K562 (cell line): ENCODE results near the gene SMCHD1. TPM values are rescaled to one million over a fixed set of nuclear protein-coding genes. Genes with fewer than 3 reads are reported as not detected.

ENCODE experiments used
- ARHGAP35 ChIP-seq: fragments of 450-650 bp; IDR thresholded peaks from 2 replicates; pipeline ENCODE4 v1.6.1; 2018; ENCODE audit not compliant: partially characterized antibody
- FOXM1 ChIP-seq, 2 experiments: fragments of 450-650 bp in 1 of 2; sonication (generic) in 1 of 2; formaldehyde crosslinking in 1 of 2; IDR thresholded peaks; 2 replicates each; pipeline versions ENCODE4 v1.6.1 to v1.9.0; 2017 to 2022; ENCODE audit warnings: low read depth in 2 of 2, mild to moderate bottlenecking in 2 of 2, missing genetic modification reagents in 1 of 2, moderate library complexity in 1 of 2
- HDAC1 ChIP-seq, 2 experiments: fragments of 450-650 bp; IDR thresholded peaks; 2 replicates each; pipeline ENCODE4 v1.6.1; 2016 to 2017; ENCODE audit warnings: inconsistent platforms in 1 of 2, mild to moderate bottlenecking in 1 of 2, moderate library complexity in 1 of 2
- SIN3A ChIP-seq, 2 experiments: fragments of 150-350 bp in 1 of 2; IDR thresholded peaks; 2 replicates each; pipeline ENCODE4 v1.6.1; 2011 to 2016; ENCODE audit warnings: borderline replicate concordance in 2 of 2, low read depth in 2 of 2, low read length in 2 of 2, mild to moderate bottlenecking in 2 of 2, moderate library complexity in 2 of 2; ENCODE audit not compliant: control insufficient read depth in 1 of 2
- USF2 ChIP-seq: sonication (generic); formaldehyde crosslinking; IDR thresholded peaks from 2 replicates; pipeline ENCODE4 v1.5.0; 2020; ENCODE audit warnings: missing genetic modification reagents
- ZBTB40 ChIP-seq, 2 experiments: fragments of 450-650 bp in 1 of 2; sonication (generic) in 1 of 2; formaldehyde crosslinking in 1 of 2; IDR thresholded peaks; 2 replicates each; pipeline versions ENCODE4 v1.7.1 to v1.9.0; 2016 to 2022; ENCODE audit warnings: inconsistent platforms in 1 of 2, mild to moderate bottlenecking in 1 of 2, missing genetic modification reagents in 1 of 2
- ZNF217 ChIP-seq: sonication (generic); formaldehyde crosslinking; IDR thresholded peaks from 2 replicates; pipeline ENCODE4 v1.8.0; 2022; ENCODE audit warnings: mild to moderate bottlenecking, missing genetic modification reagents
- ZNF224 ChIP-seq: sonication (generic); formaldehyde crosslinking; IDR thresholded peaks from 2 replicates; pipeline ENCODE4 v1.8.0; 2022; ENCODE audit warnings: mild to moderate bottlenecking, missing genetic modification reagents
- ZNF23 ChIP-seq: fragments of 250-450 bp; sonication (Bioruptor Pico); IDR thresholded peaks from 2 replicates; pipeline ENCODE4 v1.4.0; 2020; ENCODE audit warnings: mild to moderate bottlenecking
- ZNF431 ChIP-seq: sonication (generic); formaldehyde crosslinking; IDR thresholded peaks from 2 replicates; pipeline ENCODE4 v1.8.0; 2022; ENCODE audit warnings: mild to moderate bottlenecking, missing genetic modification reagents
- ZNF551 ChIP-seq: fragments of 250-450 bp; sonication (Bioruptor Pico); IDR thresholded peaks from 2 replicates; pipeline ENCODE4 v1.5.0; 2021; ENCODE audit warnings: mild to moderate bottlenecking, moderate library complexity
- ZNF584 ChIP-seq: fragments of 200-800 bp; sonication (Bioruptor generic); IDR thresholded peaks from 2 replicates; pipeline ENCODE4 v1.6.1; 2016; ENCODE audit warnings: low read depth, mild to moderate bottlenecking, missing genetic modification characterization, missing compliant biosample characterization
- ZNF766 ChIP-seq: fragments of 200-800 bp; sonication (Bioruptor generic); conservative IDR thresholded peaks from 2 replicates; pipeline ENCODE4 v1.6.1; 2016; ENCODE audit warnings: missing genetic modification characterization, missing compliant biosample characterization
- polyA plus RNA-seq, 8 experiments: library from polyadenylated mRNA; depleted of rRNA in 4 of 8; stranded (reverse) in 5 of 8; unstranded in 3 of 8; fragments of >200 nt; fragmentation: Nextera tagmentation in 2 of 8; fragmentation: Illumina TruSeq in 1 of 8; extraction: Ambion mirVana in 2 of 8; extraction: Trizol in 1 of 8; gene quantifications; 2 replicates each; pipeline versions ENCODE4 v1.2.1 to v1.2.3, GENCODE V29; 2011 to 2014; ENCODE audit warnings: inconsistent platforms in 1 of 8, missing spikeins in 1 of 8
- total RNA-seq, 7 experiments: library from RNA; depleted of rRNA in 6 of 7; stranded (reverse); fragments of >200 nt in 6 of 7; fragmentation: Illumina TruSeq in 2 of 7; extraction: Trizol in 2 of 7; gene quantifications; 2 replicates each; pipeline versions ENCODE4 v1.2.1 to v1.2.3, GENCODE V29; 2011 to 2021; ENCODE audit warnings: low replicate concordance in 1 of 7
- TF ChIP-seq, protein P1 (sequence below), 2 experiments: fragments of 450-650 bp; conservative IDR thresholded peaks; 2 replicates each; pipeline ENCODE4 v1.6.1; 2017; ENCODE audit warnings: mild to moderate bottlenecking in 2 of 2, moderate library complexity in 2 of 2

SMCHD1 gene
- total and polyA plus RNA-seq, 9 of the 15 experiments (the other 6 are each of a cell fraction or from before 2014, with no cell fraction given) = 6.3 to 144 (median 72.7) TPM

DNA sequence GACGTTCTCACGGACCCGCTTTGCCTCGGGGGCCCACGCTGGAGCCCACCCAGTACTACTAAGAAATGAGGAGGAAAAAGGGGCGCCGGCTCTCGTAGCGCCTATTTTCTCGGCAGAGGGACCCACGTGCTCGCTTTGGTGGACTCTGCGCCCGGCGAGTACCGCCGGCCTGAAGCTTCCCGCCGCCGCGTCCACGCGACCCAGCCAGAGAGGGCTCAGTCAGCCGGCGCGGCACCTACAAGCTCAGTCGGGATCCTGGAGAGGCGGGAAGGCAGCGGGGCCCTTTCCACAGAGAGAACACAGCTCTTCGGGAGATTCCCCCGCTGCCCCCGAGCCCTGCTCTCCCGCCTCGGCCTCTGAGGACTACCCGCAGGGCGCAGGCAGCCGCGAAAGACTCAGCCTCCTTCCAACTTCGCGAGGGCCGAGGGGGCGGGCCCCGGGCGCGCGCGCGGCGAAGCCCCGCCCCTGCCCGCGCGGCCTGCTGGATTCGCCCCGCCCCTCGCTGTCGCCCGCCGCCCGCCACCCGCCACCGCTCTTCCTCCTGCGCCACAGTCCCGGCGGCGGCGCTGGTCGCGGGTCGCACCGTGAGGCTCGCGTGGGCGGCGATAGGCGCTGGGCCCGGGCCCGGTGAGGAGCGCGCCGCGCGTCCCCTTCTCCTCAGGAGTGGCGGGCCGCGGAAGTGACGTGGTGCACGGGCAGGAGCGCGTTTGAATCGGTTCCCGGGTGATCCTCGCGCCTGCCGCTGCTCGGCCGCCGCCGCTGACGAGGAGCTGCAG, at the start of gene SMCHD1 (continued):
- TF ChIP-seq ZNF431 = peak; percentile 78
- TF ChIP-seq ZNF224 (CRISPR knock-in tag) = peak; percentile 63; the same call in 1 of the 2 replicates
- TF ChIP-seq ZNF551 (CRISPR knock-in tag) = no peak
- peak in 1 of 2 experiments; percentile 94; a peak in 2 of 4 replicates for TF ChIP-seq HDAC1 (IDR thresholded peaks at IDR 0.05)
- no peak; the same call in 1 of the 2 replicates for TF ChIP-seq ZNF766 (CRISPR knock-in tag)
- no peak for TF ChIP-seq ZNF217
- TF ChIP-seq, protein P1, sequence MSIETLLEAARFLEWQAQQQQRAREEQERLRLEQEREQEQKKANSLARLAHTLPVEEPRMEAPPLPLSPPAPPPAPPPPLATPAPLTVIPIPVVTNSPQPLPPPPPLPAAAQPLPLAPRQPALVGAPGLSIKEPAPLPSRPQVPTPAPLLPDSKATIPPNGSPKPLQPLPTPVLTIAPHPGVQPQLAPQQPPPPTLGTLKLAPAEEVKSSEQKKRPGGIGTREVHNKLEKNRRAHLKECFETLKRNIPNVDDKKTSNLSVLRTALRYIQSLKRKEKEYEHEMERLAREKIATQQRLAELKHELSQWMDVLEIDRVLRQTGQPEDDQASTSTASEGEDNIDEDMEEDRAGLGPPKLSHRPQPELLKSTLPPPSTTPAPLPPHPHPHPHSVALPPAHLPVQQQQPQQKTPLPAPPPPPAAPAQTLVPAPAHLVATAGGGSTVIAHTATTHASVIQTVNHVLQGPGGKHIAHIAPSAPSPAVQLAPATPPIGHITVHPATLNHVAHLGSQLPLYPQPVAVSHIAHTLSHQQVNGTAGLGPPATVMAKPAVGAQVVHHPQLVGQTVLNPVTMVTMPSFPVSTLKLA (conservative IDR thresholded peaks at IDR 0.05) = peak; percentile 95 to 98
- TF ChIP-seq USF2 (CRISPR knock-in tag) = no peak
- TF ChIP-seq SIN3A (IDR thresholded peaks at IDR 0.05; ENCODE audit: borderline replicate concordance in 2 of 2, control insufficient read depth in 1 of 2, low read depth in 2 of 2, low read length in 2 of 2) = peak; percentile 5 to 79; a peak in 2 of 4 replicates
- TF ChIP-seq ARHGAP35 = no peak
- TF ChIP-seq FOXM1 (IDR thresholded peaks at IDR 0.05; ENCODE audit: low read depth) = no peak
- peak; percentile 35; the same call in 1 of the 2 replicates for TF ChIP-seq FOXM1 (CRISPR knock-in tag; IDR thresholded peaks at IDR 0.05; ENCODE audit: low read depth)
- TF ChIP-seq ZNF23 = 0 out of 2 replicates have a peak, but pooled peaks have one; percentile 25
- TF ChIP-seq ZBTB40 (IDR thresholded peaks at IDR 0.05) = peak; percentile 57; the same call in 1 of the 2 replicates
- TF ChIP-seq ZBTB40 (CRISPR knock-in tag; IDR thresholded peaks at IDR 0.05) = 0 out of 2 replicates have a peak, but pooled peaks have one; percentile 41
- peak; percentile 69; the same call in 1 of the 2 replicates for TF ChIP-seq ZNF584
